Measurements from ENCODE around the gene SNAP47. TPM values are rescaled to one million over a fixed set of nuclear protein-coding genes. Genes with fewer than 3 reads are reported as not detected.

SNAP47 gene
- total RNA-seq, 1 experiment from 2014 or later = 39.4 TPM

- no peak for TF ChIP-seq CTCF (IDR thresholded peaks at IDR 0.05; ENCODE audit: unreplicated experiment)
- Mint-ChIP-seq H3K27me3 (ENCODE audit: unreplicated experiment) (no peaks in the 10 kb centered on the region), H3K4me3 (ENCODE audit: low read depth, unreplicated experiment) (no peak overlapping the region), H3K9me3 (ENCODE audit: low read depth, unreplicated experiment) (no peaks in the 10 kb centered on the region), H3K4me1 (ENCODE audit: low read depth, unreplicated experiment) (peaks cover 10% of the 10 kb centered on the region), H3K27ac (ENCODE audit: unreplicated experiment) (no peak overlapping the region), H3K36me3 (ENCODE audit: insufficient read depth, unreplicated experiment) (peaks cover 4% of the 10 kb centered on the region)
- intact Hi-C loops (cut with micrococcal nuclease; ENCODE audit: unreplicated experiment) = no loop called here
- CTCF ChIA-PET = no interaction called here
- DNase-seq = no peak
- BruUV-seq (replicated peaks) = no TSS peak
These were observed 21.1 kb downstream of the SNAP47 start for GRCh38 chr1:227756172-227756959.

- peaks cover 10% of the 10 kb centered on the region for H3K36me3 Mint-ChIP-seq (ENCODE audit: insufficient read depth, unreplicated experiment)
- TF ChIP-seq CTCF (IDR thresholded peaks at IDR 0.05; ENCODE audit: unreplicated experiment) = no peak
- no peaks in the 10 kb centered on the region for H3K9me3 Mint-ChIP-seq (ENCODE audit: low read depth, unreplicated experiment)
- CTCF ChIA-PET = no interaction called here
- DNase-seq = no peak
- no peaks in the 10 kb centered on the region for H3K27me3 Mint-ChIP-seq (ENCODE audit: unreplicated experiment)
- H3K4me1 Mint-ChIP-seq (ENCODE audit: low read depth, unreplicated experiment) = peaks cover 19% of the 10 kb centered on the region
- BruUV-seq (replicated peaks) = no TSS peak
- intact Hi-C loops (cut with micrococcal nuclease; ENCODE audit: unreplicated experiment) = no loop called here
- H3K27ac Mint-ChIP-seq (ENCODE audit: unreplicated experiment) = no peak overlapping the region
- no peak overlapping the region for H3K4me3 Mint-ChIP-seq (ENCODE audit: low read depth, unreplicated experiment)
These were observed 22.5 kb downstream of the SNAP47 start for GRCh38 chr1:227757781-227758180.

GRCh38 chr1:227758366-227758765 is 23.1 kb downstream of the SNAP47 start:
- H3K4me1 Mint-ChIP-seq (ENCODE audit: low read depth, unreplicated experiment) = peaks cover 21% of the 10 kb centered on the region
- H3K9me3 Mint-ChIP-seq (ENCODE audit: low read depth, unreplicated experiment) = no peaks in the 10 kb centered on the region

More at GRCh38 chr1:227758366-227758765, 23.1 kb downstream of the SNAP47 start:
- TF ChIP-seq CTCF (IDR thresholded peaks at IDR 0.05; ENCODE audit: unreplicated experiment) = no peak
- intact Hi-C loops (cut with micrococcal nuclease; ENCODE audit: unreplicated experiment) = no loop called here
- peaks cover 10% of the 10 kb centered on the region for H3K36me3 Mint-ChIP-seq (ENCODE audit: insufficient read depth, unreplicated experiment)
- BruUV-seq (replicated peaks) = no TSS peak
- no peaks in the 10 kb centered on the region for H3K27me3 Mint-ChIP-seq (ENCODE audit: unreplicated experiment)
- CTCF ChIA-PET = no interaction called here
- no peak overlapping the region for H3K27ac Mint-ChIP-seq (ENCODE audit: unreplicated experiment)
- no peak overlapping the region for H3K4me3 Mint-ChIP-seq (ENCODE audit: low read depth, unreplicated experiment)
- no peak for DNase-seq

Measured in Calu3 (cell line).